Mesendoderm (in vitro differentiated cells): ENCODE results near the gene SELENOP.

Experiments used
- DNase-seq: peaks from one replicate; pipeline ENCODE4 v3.0.0; 2013
- H2AK5ac ChIP-seq: 2 replicates; pipeline ENCODE4 v1.6.1; 2013; ENCODE audit warnings: low read length, inconsistent platforms
- H2BK120ac ChIP-seq: 2 replicates; pipeline ENCODE4 v1.6.1; 2013; ENCODE audit warnings: low read depth, mild to moderate bottlenecking, low read length, moderate library complexity, mixed read lengths
- H2BK15ac ChIP-seq: replicated peaks from 2 replicates; pipeline ENCODE4 v1.6.1; 2013; ENCODE audit warnings: low read depth, mild to moderate bottlenecking, moderate library complexity
- H2BK5ac ChIP-seq: 2 replicates; pipeline ENCODE4 v1.6.1; 2013; ENCODE audit warnings: low read length, inconsistent platforms
- H3K18ac ChIP-seq: 2 replicates; pipeline ENCODE4 v1.6.1; 2013; ENCODE audit warnings: mild to moderate bottlenecking, low read length, mixed read lengths
- H3K23ac ChIP-seq: one replicate; pipeline ENCODE4 v1.6.1; 2013; ENCODE audit warnings: low read length
- H3K27ac ChIP-seq: 2 replicates; pipeline ENCODE4 v1.5.1; 2013; ENCODE audit warnings: low read depth, mild to moderate bottlenecking, inconsistent platforms, low read length, moderate library complexity
- H3K27me3 ChIP-seq: 2 replicates; pipeline ENCODE4 v1.6.1; 2013; ENCODE audit warnings: low read length, control low read depth, mild to moderate bottlenecking, inconsistent platforms; ENCODE audit not compliant: insufficient read depth, poor library complexity
- H3K36me3 ChIP-seq: 2 replicates; pipeline ENCODE4 v1.6.1; 2013; ENCODE audit warnings: low read length, inconsistent platforms; ENCODE audit not compliant: control insufficient read depth, insufficient read depth
- H3K4ac ChIP-seq: one replicate; pipeline ENCODE4 v1.6.1; 2013; ENCODE audit warnings: low read depth, mild to moderate bottlenecking, low read length, moderate library complexity
- H3K4me1 ChIP-seq: 2 replicates; pipeline ENCODE4 v1.6.1; 2013; ENCODE audit warnings: low read depth, low read length, inconsistent platforms; ENCODE audit not compliant: control insufficient read depth
- H3K4me2 ChIP-seq: 2 replicates; pipeline ENCODE4 v1.6.1; 2013; ENCODE audit warnings: low read length
- H3K4me3 ChIP-seq: 2 replicates; pipeline ENCODE4 v1.5.1; 2013; ENCODE audit warnings: mild to moderate bottlenecking, low read length
- H3K56ac ChIP-seq: one replicate; pipeline ENCODE4 v1.6.1; 2013; ENCODE audit warnings: low read length
- H3K79me1 ChIP-seq: 2 replicates; pipeline ENCODE4 v1.6.1; 2013; ENCODE audit warnings: low read length, inconsistent platforms
- H3K79me2 ChIP-seq: 2 replicates; pipeline ENCODE4 v1.6.1; 2013; ENCODE audit warnings: mild to moderate bottlenecking, low read length; ENCODE audit not compliant: control insufficient read depth, insufficient read depth
- H3K9ac ChIP-seq: 2 replicates; pipeline ENCODE4 v1.6.1; 2013; ENCODE audit warnings: low read length, inconsistent platforms
- H4K5ac ChIP-seq: one replicate; pipeline ENCODE4 v1.6.1; 2013; ENCODE audit warnings: low read length
- H4K8ac ChIP-seq: one replicate; pipeline ENCODE4 v1.6.1; 2013; ENCODE audit warnings: low read depth, mild to moderate bottlenecking, control low read depth, low read length, moderate library complexity
- WGBS: extraction: QIAGEN DNeasy Blood & Tissue Kit; methylation state at CpG from one replicate; pipeline ENCODE4 v1.1.7; 2013; ENCODE audit warnings: low lambda C conversion rate, missing lambda C conversion rate; ENCODE audit not compliant: insufficient coverage; ENCODE audit errors: extremely low coverage; 5-methylcytosine and 5-hydroxymethylcytosine counted together

Gene SELENOP

GRCh38 chr5:42799668-42800114 lies 12.0 kb downstream of the SELENOP start:
- H3K4me3 ChIP-seq: no peak overlapping the region
- no peak overlapping the region for H4K5ac ChIP-seq
- no peak overlapping the region for H3K18ac ChIP-seq
- H3K79me1 ChIP-seq: no peaks in the 10 kb centered on the region
- H3K27me3 ChIP-seq: no peaks in the 10 kb centered on the region
- H2BK15ac ChIP-seq: no peak overlapping the region
- H2AK5ac ChIP-seq: no peak overlapping the region
- no peaks in the 10 kb centered on the region for H3K79me2 ChIP-seq
- no peak overlapping the region for H3K23ac ChIP-seq
- no peak overlapping the region for H4K8ac ChIP-seq
- DNase-seq: no peak
- H2BK5ac ChIP-seq: no peak overlapping the region
- no peaks in the 10 kb centered on the region for H3K4me1 ChIP-seq
- no peak overlapping the region for H3K4ac ChIP-seq
- H3K36me3 ChIP-seq: no peaks in the 10 kb centered on the region
- H3K9ac ChIP-seq: no peak overlapping the region
- H2BK120ac ChIP-seq: no peak overlapping the region
- H3K27ac ChIP-seq: no peak overlapping the region
- no peak overlapping the region for H3K56ac ChIP-seq
- no CpG with 5 or more reads among the region's 9 CpGs for WGBS
- H3K4me2 ChIP-seq: no peak overlapping the region

GRCh38 chr5:42799241-42799608 lies 12.5 kb downstream of the SELENOP start:
- Histone ChIP-seq H3K36me3 (no peaks in the 10 kb centered on the region), H3K23ac (no peak overlapping the region), H3K27ac (no peak overlapping the region)

GRCh38 chr5:42798284-42799240 lies 13.1 kb downstream of the SELENOP start:
- Histone ChIP-seq H3K4me1 (no peaks in the 10 kb centered on the region), H4K5ac (no peak overlapping the region), H3K79me2 (no peaks in the 10 kb centered on the region), H3K4ac (no peak overlapping the region), H3K27me3 (no peaks in the 10 kb centered on the region), H3K27ac (no peak overlapping the region), H2BK5ac (no peak overlapping the region), H3K79me1 (no peaks in the 10 kb centered on the region), H3K9ac (no peak overlapping the region), H2AK5ac (no peak overlapping the region), H3K4me3 (no peak overlapping the region), H3K18ac (no peak overlapping the region), H2BK120ac (no peak overlapping the region), H3K4me2 (no peak overlapping the region), H3K23ac (no peak overlapping the region), H4K8ac (no peak overlapping the region), H3K56ac (no peak overlapping the region), H2BK15ac (no peak overlapping the region), H3K36me3 (no peaks in the 10 kb centered on the region)
- WGBS: 100% methylated on average over 1 of the region's 6 CpGs
- no peak for DNase-seq

More at GRCh38 chr5:42799241-42799608, 12.5 kb downstream of the SELENOP start:
- Histone ChIP-seq H3K4me2 (no peak overlapping the region), H4K8ac (no peak overlapping the region), H2BK15ac (no peak overlapping the region), H3K4me1 (no peaks in the 10 kb centered on the region), H3K9ac (no peak overlapping the region), H3K4me3 (no peak overlapping the region), H3K4ac (no peak overlapping the region), H3K18ac (no peak overlapping the region), H3K79me1 (no peaks in the 10 kb centered on the region), H3K79me2 (no peaks in the 10 kb centered on the region), H2BK5ac (no peak overlapping the region), H2AK5ac (no peak overlapping the region), H2BK120ac (no peak overlapping the region), H3K56ac (no peak overlapping the region), H3K27me3 (no peaks in the 10 kb centered on the region), H4K5ac (no peak overlapping the region)
- no peak for DNase-seq

- Histone ChIP-seq H3K36me3 (no peaks in the 10 kb centered on the region), H2BK15ac (no peak overlapping the region), H3K4ac (no peak overlapping the region), H4K8ac (no peak overlapping the region), H3K9ac (no peak overlapping the region), H3K56ac (no peak overlapping the region), H3K23ac (no peak overlapping the region), H3K4me1 (no peaks in the 10 kb centered on the region), H3K18ac (no peak overlapping the region), H4K5ac (no peak overlapping the region), H3K27me3 (no peaks in the 10 kb centered on the region), H3K4me3 (no peak overlapping the region), H2BK5ac (no peak overlapping the region), H2BK120ac (no peak overlapping the region), H2AK5ac (no peak overlapping the region), H3K27ac (no peak overlapping the region), H3K79me1 (no peaks in the 10 kb centered on the region), H3K4me2 (no peak overlapping the region), H3K79me2 (no peaks in the 10 kb centered on the region)
- no peak for DNase-seq
Measured at GRCh38 chr5:42791151-42791550, 20.5 kb downstream of the SELENOP start.

- Histone ChIP-seq H3K36me3 (no peaks in the 10 kb centered on the region), H2AK5ac (no peak overlapping the region), H4K5ac (no peak overlapping the region), H3K4ac (no peak overlapping the region), H2BK120ac (no peak overlapping the region), H3K27ac (no peak overlapping the region), H3K27me3 (no peaks in the 10 kb centered on the region), H3K4me2 (no peak overlapping the region), H3K79me2 (no peaks in the 10 kb centered on the region), H4K8ac (no peak overlapping the region), H2BK5ac (no peak overlapping the region), H3K56ac (no peak overlapping the region), H3K23ac (no peak overlapping the region), H2BK15ac (no peak overlapping the region), H3K18ac (no peak overlapping the region), H3K79me1 (no peaks in the 10 kb centered on the region), H3K9ac (no peak overlapping the region), H3K4me1 (no peaks in the 10 kb centered on the region), H3K4me3 (no peak overlapping the region)
- no CpG with 5 or more reads among the region's 1 CpG for WGBS
- no peak for DNase-seq
Measured at GRCh38 chr5:42787845-42788244, 23.8 kb downstream of the SELENOP start.

- Histone ChIP-seq H3K4me1 (no peaks in the 10 kb centered on the region), H2AK5ac (no peak overlapping the region), H3K18ac (no peak overlapping the region), H2BK15ac (no peak overlapping the region), H3K79me2 (no peaks in the 10 kb centered on the region), H3K56ac (no peak overlapping the region), H3K4ac (no peak overlapping the region), H3K4me2 (no peak overlapping the region), H4K5ac (no peak overlapping the region), H3K36me3 (no peaks in the 10 kb centered on the region), H3K9ac (no peak overlapping the region), H3K27me3 (no peaks in the 10 kb centered on the region), H3K79me1 (no peaks in the 10 kb centered on the region), H4K8ac (no peak overlapping the region), H3K23ac (no peak overlapping the region), H2BK120ac (no peak overlapping the region), H3K4me3 (no peak overlapping the region), H3K27ac (no peak overlapping the region), H2BK5ac (no peak overlapping the region)
- no peak for DNase-seq
Measured at GRCh38 chr5:42787073-42787472, 24.6 kb downstream of the SELENOP start.
